HepG2 (cell line): ENCODE results near the gene FAM120B.

Experiments used
- JUN ChIP-seq: sonication (generic); formaldehyde crosslinking; IDR thresholded peaks from 2 replicates; pipeline ENCODE4 v1.4.0; 2020; ENCODE audit warnings: mild to moderate bottlenecking, missing genetic modification reagents
- PHB2 ChIP-seq: fragments of 450-650 bp; IDR thresholded peaks from 2 replicates; pipeline ENCODE4 v1.6.1; 2018; ENCODE audit not compliant: partially characterized antibody
- ZNF383 ChIP-seq: sonication (generic); formaldehyde crosslinking; IDR thresholded peaks from 2 replicates; pipeline ENCODE4 v1.4.0; 2020; ENCODE audit warnings: missing genetic modification reagents, mild to moderate bottlenecking, borderline replicate concordance

GRCh38 chr6:170285482-170285881, 21.1 kb upstream of the FAM120B start:
- TF ChIP-seq ZNF383 (CRISPR knock-in tag), result no peak
- no peak for TF ChIP-seq JUN (CRISPR knock-in tag)
- TF ChIP-seq PHB2, result no peak
